ENCODE measurements around the gene EN2. TPM values are rescaled to one million over a fixed set of nuclear protein-coding genes. Genes with fewer than 3 reads are reported as not detected.

The EN2 gene
- total RNA-seq, 8 experiments from 2014 or later = 0.10 to 1.3 (median 0.49) TPM; not detected in 1

DNA sequence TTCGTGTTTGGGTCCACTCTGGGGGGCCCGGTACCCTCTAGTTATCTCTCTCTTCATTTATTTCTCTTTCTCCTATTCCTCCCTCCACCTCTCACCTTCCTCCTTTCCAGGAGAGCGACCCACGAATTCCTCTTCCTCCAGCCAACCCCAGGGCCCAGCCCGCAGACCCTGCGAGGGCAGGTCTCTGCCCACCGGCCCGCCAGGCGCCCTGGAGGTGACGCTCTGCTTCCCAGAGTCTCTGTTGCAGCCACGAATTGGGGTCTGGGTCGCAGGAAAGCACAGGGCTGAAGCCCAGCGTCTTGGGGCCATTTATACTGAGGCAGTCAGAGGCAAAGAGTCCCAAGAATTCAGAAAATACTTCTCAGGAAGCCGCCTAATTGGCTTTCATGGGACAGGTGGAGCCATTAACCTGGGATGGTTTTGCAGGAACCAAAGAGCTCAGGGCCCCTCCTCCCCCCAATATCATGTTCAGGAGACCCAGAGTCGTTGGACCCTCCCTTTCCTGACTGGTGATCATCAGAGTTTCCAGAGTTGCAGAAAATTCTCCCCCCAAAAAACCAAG is 2.7 kb upstream of the EN2 start:
- Histone ChIP-seq H3K4me1 (replicated peaks in 1 of 2) (peaks cover 0 to 17% of the 10 kb centered on the region in 2 donors), H3K27ac (no peak overlapping the region), H3K4me3 (no peak overlapping the region)
- 0 to 9% (median 0%) methylated on average over 1 to 10 of the region's 15 CpGs; no CpG with 5 or more reads in 2 of the 10 experiments for WGBS, 10 experiments
- ATAC-seq (replicated peaks in 6 of 8) = no peak
- in situ Hi-C loops (cut with MboI; ENCODE audit: low pct_unique_long_range_greater_than_20kb in 2 of 9, low sequenced_read_pairs in 9 of 9, unreplicated experiment in 9 of 9) = no loop called here

DNA sequence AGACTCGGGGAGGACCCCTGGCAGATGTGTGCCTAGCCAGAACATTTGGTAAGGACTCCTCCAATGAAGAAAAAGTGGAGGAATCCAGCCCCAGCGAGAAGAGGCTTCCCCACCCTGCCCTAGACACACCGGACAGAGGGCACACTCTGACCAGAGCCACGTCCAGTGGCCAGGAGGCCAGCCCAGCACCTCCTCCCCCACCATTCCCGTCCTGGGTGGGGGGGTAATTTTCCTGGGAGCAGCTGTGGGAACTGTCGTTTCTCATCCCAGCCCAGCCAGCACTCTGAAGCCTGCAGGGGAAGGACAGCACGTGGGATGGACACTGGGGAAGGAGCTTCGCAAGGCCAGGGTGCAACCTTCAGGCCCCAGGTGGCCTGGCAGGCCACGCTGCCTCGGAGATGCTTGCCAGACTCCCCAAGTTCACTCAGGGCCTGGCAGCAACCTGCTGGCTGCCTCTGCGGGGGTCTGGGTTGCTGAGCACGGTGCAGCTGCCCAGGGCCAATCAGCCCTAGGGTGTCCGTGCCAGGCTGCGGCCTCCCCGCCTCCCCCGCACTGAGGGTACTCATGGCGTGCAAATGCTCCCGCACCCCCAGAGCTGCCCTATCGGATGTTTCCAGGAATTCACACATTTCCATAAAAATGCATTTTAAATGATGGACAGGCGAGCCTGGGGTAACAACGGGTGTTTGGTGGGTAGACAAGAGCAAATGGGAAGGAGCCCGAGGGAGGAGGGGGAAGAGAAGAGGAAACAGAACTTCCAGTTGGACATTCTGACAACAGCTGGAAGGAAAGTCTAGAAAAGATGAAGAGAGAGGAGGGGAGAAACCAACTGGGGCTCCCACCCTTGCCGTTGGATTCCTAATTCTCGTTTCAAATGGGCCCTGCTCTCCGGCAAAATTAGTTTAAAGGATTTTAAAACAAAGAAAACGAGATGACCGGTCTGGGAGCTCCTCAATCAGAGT is 1.9 kb upstream of the EN2 start:
- Histone ChIP-seq H3K27ac (no peak overlapping the region), H3K4me1 (replicated peaks in 1 of 2) (peaks cover 0 to 17% of the 10 kb centered on the region in 2 donors), H3K4me3 (peak overlapping the region in 2 of 5 donors; percentile 49 to 54)
- in situ Hi-C loops (cut with MboI; ENCODE audit: low pct_unique_long_range_greater_than_20kb in 2 of 9, low sequenced_read_pairs in 9 of 9, unreplicated experiment in 9 of 9) = no loop called here
- WGBS, 10 experiments = 0 to 20% (median 8%) methylated on average over 2 to 10 of the region's 27 CpGs; no CpG with 5 or more reads in 2 of the 10 experiments
- no peak for ATAC-seq (replicated peaks in 6 of 8)

DNA sequence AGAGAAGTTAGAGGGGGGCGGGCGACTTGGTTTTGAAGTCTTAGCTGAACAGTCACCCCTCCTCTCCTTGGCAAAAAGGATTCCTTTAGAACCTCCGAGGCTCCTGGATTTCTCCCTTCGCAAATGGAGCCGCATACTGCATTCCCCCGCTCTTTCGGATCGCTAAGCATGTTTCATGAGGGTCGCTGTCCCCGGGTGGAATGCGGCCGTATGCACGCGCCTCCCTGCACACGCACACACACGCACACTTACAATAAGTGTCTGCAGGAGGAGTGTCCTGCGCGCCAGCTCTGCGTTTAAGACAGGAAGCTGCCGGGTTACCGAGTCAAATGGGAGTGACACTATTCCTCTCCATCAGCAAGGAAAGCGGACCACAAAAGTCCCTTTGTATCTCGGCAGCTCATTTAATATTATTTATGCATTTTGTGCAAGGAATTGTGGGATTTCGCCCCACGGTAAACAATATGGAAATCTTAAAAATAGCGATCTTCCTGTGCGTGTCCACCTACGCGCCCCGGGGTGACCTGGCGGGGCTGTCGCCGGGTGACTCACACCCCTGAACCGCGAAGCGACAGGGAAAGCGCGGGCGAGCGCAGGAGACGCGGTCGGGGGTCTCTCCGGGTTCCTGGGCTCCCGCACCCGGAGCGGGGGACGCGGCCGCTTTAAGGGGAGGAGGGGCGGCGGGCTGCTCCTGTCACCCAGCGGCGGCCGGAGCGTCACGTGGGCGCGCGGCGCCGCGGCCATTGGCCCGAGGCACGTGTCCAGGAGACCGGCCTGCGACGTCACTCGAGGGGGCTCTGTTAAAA is 988 bp upstream of the EN2 start:
- 0 to 53% (median 1%) methylated on average over 1 to 28 of the region's 69 CpGs; no CpG with 5 or more reads in 2 of the 10 experiments for WGBS, 10 experiments
- in situ Hi-C loops (cut with MboI; ENCODE audit: low pct_unique_long_range_greater_than_20kb in 2 of 9, low sequenced_read_pairs in 9 of 9, unreplicated experiment in 9 of 9) = no loop called here
- Histone ChIP-seq H3K27ac (no peak overlapping the region), H3K4me3 (peak overlapping the region; percentile 28 to 54 (median 41)), H3K4me1 (replicated peaks in 1 of 2) (peaks cover 0 to 17% of the 10 kb centered on the region in 2 donors)
- peak; percentile 20 to 94 (median 89) for ATAC-seq (replicated peaks in 6 of 8)

DNA sequence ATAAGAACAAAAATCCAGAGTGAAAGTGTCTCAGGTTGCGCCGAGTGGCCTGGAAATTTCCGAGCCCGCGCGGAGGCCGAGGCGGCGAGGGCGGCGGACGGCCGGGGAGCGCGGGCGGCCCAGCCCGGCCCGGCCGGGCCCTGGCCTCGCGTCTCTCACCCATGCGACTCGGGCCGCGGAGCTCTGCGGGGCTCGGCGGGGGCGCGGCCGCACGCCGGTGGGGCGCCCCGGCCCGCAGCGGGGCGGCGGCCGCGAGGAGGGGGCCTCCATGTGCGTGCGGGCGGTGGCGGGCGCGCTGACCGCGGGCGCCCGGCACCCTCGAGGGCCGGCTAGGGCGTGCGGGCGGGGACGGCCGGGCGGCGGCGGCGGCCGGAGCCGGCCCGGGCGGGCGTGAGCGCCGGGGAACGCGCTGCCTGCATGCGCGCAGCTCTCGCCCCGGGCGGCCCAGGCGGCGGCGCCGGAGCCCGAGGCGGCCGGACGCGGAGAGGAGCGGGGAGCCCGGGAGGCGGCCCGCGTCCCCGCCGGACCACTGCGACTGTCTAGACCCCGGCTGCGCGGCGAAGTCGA is 302 bp upstream of the EN2 start:
- Histone ChIP-seq H3K4me1 (replicated peaks in 1 of 2) (peaks cover 0 to 17% of the 10 kb centered on the region in 2 donors), H3K27ac (no peak overlapping the region), H3K4me3 (peak overlapping the region; percentile 28 to 54 (median 41))
- in situ Hi-C loops (cut with MboI; ENCODE audit: low pct_unique_long_range_greater_than_20kb in 2 of 9, low sequenced_read_pairs in 9 of 9, unreplicated experiment in 9 of 9) = no loop called here
- WGBS, 10 experiments = no CpG with 5 or more reads among the region's 98 CpGs
- ATAC-seq (replicated peaks in 6 of 8) = peak in 7 of 8 experiments; percentile 61 to 73 (median 66)

DNA sequence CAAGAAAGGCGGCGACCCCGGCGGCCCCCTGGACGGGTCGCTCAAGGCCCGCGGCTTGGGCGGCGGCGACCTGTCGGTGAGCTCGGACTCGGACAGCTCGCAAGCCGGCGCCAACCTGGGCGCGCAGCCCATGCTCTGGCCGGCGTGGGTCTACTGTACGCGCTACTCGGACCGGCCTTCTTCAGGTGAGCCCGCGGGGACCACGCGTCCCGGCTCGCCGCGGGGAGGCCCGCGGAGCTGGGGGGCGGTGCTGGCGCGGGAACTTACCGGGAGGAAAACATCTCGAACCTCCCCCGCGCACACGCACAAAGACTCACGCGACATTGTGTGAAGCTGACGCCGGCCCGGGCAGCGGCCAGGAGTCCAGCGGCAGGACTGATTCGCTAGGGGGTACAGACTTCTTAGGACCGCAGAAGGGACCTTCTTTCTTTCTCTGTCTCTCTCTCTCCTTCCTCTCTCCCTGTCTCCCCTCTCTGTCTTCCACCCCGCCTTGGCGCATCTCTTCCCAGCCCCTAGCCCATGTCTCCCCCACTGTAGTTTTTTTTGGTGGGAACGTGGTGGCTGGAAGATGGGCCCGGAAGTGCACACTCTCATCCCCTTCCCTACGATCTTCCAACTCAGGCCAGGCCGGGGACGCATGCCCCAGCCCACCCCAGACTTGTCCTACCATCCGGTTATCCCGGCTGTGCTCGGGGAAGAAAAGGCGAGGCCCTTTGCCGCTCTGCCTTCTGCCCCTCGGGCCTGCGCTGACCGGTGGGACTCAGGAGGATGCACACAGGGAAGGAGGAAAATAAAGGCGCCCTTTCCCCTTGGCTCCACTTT is 1.2 kb downstream of the EN2 start:
- 0 to 10% (median 5%) methylated on average over 2 to 26 of the region's 68 CpGs; no CpG with 5 or more reads in 6 of the 10 experiments for WGBS, 10 experiments
- ATAC-seq (replicated peaks in 6 of 8) = peak in 1 of 8 experiments; percentile 5
- H3K4me1 ChIP-seq (replicated peaks in 1 of 2) = peaks cover 0 to 17% of the 10 kb centered on the region in 2 donors
- in situ Hi-C loops (cut with MboI; ENCODE audit: low pct_unique_long_range_greater_than_20kb in 2 of 9, low sequenced_read_pairs in 9 of 9, unreplicated experiment in 9 of 9) = no loop called here
- H3K4me3 ChIP-seq = peak overlapping the region in 4 of 5 donors; percentile 37 to 54 (median 45)
- no peak overlapping the region for H3K27ac ChIP-seq

DNA sequence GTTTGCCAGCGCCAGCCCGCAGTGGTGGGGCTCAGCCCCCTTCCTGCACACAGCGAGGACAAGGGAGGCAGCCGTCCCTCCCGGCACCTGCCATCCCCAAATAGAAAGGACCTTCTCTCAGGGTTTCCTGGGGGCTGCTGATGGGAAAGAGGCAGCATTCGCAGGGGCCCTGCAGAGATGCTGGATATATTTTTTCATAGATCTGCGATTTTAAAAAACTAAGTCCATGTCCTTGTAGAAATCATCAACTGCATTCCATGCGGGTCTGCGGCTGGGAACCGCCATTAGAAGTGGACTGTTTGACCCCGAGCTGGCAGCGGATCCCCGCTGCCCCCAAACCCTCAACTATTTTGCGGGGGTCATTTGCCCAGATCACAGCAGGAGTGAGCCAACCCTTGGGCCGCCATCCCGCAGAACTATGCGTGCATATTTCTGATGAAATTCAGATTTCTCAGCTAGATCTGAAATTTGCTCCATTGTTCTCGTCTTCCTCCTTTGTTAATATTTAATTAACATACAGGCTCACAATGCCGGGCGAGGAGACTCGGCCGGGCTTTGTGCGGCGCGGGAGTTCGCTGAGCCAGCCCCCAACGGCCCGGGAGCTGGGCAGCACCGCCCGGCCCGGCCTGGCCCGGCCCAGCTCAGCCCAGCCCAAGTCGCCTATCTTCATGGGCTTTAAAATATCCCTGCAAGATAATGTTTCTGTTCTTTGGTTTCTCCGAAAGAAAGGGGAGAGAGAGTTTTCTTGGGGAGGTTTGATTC is 2.0 kb downstream of the EN2 start:
- in situ Hi-C loops (cut with MboI; ENCODE audit: low pct_unique_long_range_greater_than_20kb in 2 of 9, low sequenced_read_pairs in 9 of 9, unreplicated experiment in 9 of 9) = no loop called here

DNA sequence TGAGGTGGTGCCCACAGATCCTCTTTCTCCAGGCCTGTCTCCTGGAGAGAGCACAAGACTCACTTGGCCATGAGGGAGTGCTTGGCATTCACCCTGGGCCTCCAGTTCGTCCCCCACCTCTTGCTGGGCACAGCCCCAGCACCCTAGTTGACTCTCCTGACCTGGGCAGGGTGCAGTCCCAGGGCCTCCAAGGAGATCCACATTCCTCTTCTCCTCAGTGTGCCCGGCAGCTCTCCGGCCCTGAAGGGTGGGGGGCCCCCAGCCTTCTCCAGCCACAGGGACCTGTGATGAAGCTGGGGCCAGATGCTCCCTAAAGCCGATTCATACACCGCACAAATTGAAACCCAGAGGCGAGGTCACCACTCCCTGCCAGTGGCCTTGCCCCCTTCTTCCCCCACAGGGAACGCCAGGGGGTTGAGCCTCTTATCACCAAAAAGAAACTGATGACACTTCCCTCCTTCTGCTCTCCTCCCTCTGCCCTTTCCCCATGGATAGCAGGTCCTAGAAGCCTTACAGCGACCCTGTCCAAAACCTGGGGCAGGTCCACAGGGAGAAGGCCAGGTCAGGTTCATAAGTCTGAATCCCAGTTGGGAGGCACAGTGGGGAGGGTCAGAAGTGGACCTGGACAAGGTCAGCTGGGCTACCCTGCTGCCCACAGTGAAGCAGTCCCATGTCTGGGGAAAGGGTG is 3.1 kb downstream of the EN2 start:
- Histone ChIP-seq H3K4me1 (replicated peaks in 1 of 2) (peaks cover 0 to 17% of the 10 kb centered on the region in 2 donors), H3K27ac (no peak overlapping the region), H3K4me3 (no peak overlapping the region)
- ATAC-seq (replicated peaks in 6 of 8) = no peak
- in situ Hi-C loops (cut with MboI; ENCODE audit: low pct_unique_long_range_greater_than_20kb in 2 of 9, low sequenced_read_pairs in 9 of 9, unreplicated experiment in 9 of 9) = no loop called here
- WGBS, 10 experiments = 0 to 23% (median 17%) methylated on average over 1 to 7 of the region's 8 CpGs; no CpG with 5 or more reads in 6 of the 10 experiments

More for the DNA sequence above, 2.0 kb downstream of the EN2 start:
- no peak for ATAC-seq (replicated peaks in 6 of 8)
- peak overlapping the region in 3 of 5 donors; percentile 41 to 54 (median 49) for H3K4me3 ChIP-seq
- H3K27ac ChIP-seq = no peak overlapping the region
- 0 to 30% (median 8%) methylated on average over 1 to 19 of the region's 34 CpGs for WGBS, 10 experiments
- peaks cover 0 to 17% of the 10 kb centered on the region in 2 donors for H3K4me1 ChIP-seq (replicated peaks in 1 of 2)

DNA sequence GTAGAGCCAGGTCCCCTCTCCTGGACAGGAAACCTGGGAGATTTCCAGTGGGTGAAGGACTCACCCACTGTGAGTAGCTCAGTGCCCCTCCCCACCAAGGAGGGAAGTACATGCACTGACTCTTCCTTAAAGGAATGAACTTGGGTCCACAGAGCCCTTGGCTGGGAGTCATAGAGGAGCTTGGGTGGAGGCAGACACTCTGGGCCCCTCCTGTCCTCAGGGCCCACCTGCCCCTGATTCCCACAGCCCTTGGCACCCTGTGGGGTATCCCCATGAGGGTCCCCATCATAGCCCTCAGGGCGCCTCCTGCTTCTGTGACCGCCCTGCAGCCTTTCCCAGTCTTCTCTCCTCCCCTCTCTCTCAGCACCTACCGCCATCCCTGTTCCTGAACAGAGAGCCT is 3.7 kb downstream of the EN2 start:
- in situ Hi-C loops (cut with MboI; ENCODE audit: low pct_unique_long_range_greater_than_20kb in 2 of 9, low sequenced_read_pairs in 9 of 9, unreplicated experiment in 9 of 9) = no loop called here
- Histone ChIP-seq H3K4me3 (no peak overlapping the region), H3K4me1 (replicated peaks in 1 of 2) (peaks cover 0 to 19% of the 10 kb centered on the region in 2 donors), H3K27ac (no peak overlapping the region)
- 0 to 80% (median 70%) methylated on average over 1 to 3 of the region's 3 CpGs; no CpG with 5 or more reads in 7 of the 10 experiments for WGBS, 10 experiments
- ATAC-seq (replicated peaks in 6 of 8) = no peak

DNA sequence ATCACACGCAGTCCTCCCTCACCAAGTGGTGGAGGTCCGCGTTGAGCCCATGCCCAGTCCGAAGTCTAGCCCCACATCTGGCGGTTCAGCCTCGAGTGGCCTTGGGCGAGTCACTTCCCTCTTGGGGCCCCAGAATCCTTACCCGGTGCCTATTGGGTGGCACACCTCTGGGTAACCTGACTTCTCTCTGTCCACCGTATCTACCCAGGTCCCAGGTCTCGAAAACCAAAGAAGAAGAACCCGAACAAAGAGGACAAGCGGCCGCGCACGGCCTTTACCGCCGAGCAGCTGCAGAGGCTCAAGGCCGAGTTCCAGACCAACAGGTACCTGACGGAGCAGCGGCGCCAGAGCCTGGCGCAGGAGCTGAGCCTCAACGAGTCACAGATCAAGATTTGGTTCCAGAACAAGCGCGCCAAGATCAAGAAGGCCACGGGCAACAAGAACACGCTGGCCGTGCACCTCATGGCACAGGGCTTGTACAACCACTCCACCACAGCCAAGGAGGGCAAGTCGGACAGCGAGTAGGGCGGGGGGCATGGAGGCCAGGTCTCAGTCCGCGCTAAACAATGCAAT is 4.3 kb downstream of the EN2 start:
- ATAC-seq (replicated peaks in 6 of 8) = no peak
- Histone ChIP-seq H3K4me1 (replicated peaks in 1 of 2) (peaks cover 3 to 23% of the 10 kb centered on the region in 2 donors), H3K4me3 (no peak overlapping the region), H3K27ac (no peak overlapping the region)
- 9 to 67% (median 22%) methylated on average over 6 to 25 of the region's 33 CpGs; no CpG with 5 or more reads in 1 of the 10 experiments for WGBS, 10 experiments
- in situ Hi-C loops (cut with MboI; ENCODE audit: low pct_unique_long_range_greater_than_20kb in 2 of 9, low sequenced_read_pairs in 9 of 9, unreplicated experiment in 9 of 9) = no loop called here

DNA sequence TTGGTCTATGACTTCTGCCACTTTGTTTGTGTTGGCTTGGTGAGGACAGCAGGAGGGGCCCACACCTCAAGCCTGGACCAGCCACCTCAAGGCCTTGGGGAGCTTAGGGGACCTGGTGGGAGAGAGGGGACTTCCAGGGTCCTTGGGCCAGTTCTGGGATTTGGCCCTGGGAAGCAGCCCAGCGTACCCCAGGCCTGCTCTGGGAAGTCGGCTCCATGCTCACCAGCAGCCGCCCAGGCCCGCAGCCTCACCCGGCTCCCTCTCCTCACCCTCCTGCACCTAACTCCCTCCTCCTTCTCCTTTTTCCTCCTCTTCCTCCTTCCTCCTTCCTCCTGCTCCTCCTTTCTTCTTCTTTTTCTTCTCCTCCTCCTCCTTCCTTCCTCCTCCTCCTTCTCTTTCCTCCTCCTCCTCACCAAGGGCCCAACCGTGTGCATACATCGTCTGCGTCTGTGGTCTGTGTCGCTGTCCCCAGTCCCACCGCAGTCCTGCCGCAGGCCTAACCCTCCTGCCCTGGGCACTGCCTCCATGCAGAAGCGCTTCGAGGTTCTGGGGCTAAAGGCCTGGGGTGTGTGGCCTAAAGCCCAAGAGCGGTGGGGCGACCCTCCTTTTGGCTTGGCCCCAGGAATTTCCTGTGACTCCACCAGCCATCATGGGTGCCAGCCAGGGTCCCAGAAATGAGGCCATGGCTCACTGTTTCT is 5.3 kb downstream of the EN2 start:
- 20 to 51% (median 31%) methylated on average over 2 to 9 of the region's 15 CpGs; no CpG with 5 or more reads in 5 of the 10 experiments for WGBS, 10 experiments
- in situ Hi-C loops (cut with MboI; ENCODE audit: low pct_unique_long_range_greater_than_20kb in 2 of 9, low sequenced_read_pairs in 9 of 9, unreplicated experiment in 9 of 9) = no loop called here
- ATAC-seq (replicated peaks in 6 of 8) = no peak
- no peak overlapping the region for H3K4me3 ChIP-seq
- H3K4me1 ChIP-seq (replicated peaks in 1 of 2) = peaks cover 3 to 23% of the 10 kb centered on the region in 2 donors
- H3K27ac ChIP-seq = no peak overlapping the region

Measured in motor neuron (in vitro differentiated cells).